Activated naive CD8-positive, alpha-beta T cell (primary cell): ENCODE results near the gene OR1C1.
"Not testable (repeated sequence)": the region's sequence is repeated elsewhere in the genome, so short reads cannot be mapped to it uniquely, and the experiment has no call there.

Experiments used
- H3K27ac Mint-ChIP-seq: one replicate; pipeline ENCODE4 v1.8.0; 2021; ENCODE audit warnings: mixed read lengths
- H3K27me3 Mint-ChIP-seq: one replicate; pipeline ENCODE4 v1.8.0; 2021; ENCODE audit warnings: mixed read lengths
- H3K36me3 Mint-ChIP-seq: one replicate; pipeline ENCODE4 v1.8.0; 2021; ENCODE audit warnings: mixed read lengths
- H3K4me1 Mint-ChIP-seq: one replicate; pipeline ENCODE4 v1.8.0; 2021; ENCODE audit warnings: low read depth, mixed read lengths
- H3K4me3 Mint-ChIP-seq: one replicate; pipeline ENCODE4 v1.8.0; 2021; ENCODE audit warnings: mild to moderate bottlenecking, mixed read lengths
- H3K9me3 Mint-ChIP-seq: one replicate; pipeline ENCODE4 v1.8.0; 2021; ENCODE audit warnings: low read depth, mixed read lengths

OR1C1 gene

GRCh38 chr1:247760456-247760855, at the start of gene OR1C1:
TSS of gene OR1C1 (minus strand) at chr1:247760556. CDS start at chr1:247758406, 2,150 bp downstream.
- Mint-ChIP-seq H3K4me3 (no peak within 1 kb of the TSS), H3K36me3 (no peaks in the 10 kb centered on the region), H3K27me3 (no peaks in the 10 kb centered on the region), H3K9me3 (peaks cover 3% of the 10 kb centered on the region), H3K27ac (no peak within 1 kb of the TSS), H3K4me1 (no peaks in the 10 kb centered on the region)

GRCh38 chr1:247797518-247797917, 37.2 kb upstream of the OR1C1 start:
- H3K4me1 Mint-ChIP-seq = no peaks in the 10 kb centered on the region
- no peaks in the 10 kb centered on the region for H3K9me3 Mint-ChIP-seq
- H3K27me3 Mint-ChIP-seq = peaks cover 3% of the 10 kb centered on the region
- no peaks in the 10 kb centered on the region for H3K36me3 Mint-ChIP-seq
- H3K4me3 Mint-ChIP-seq = no peak overlapping the region
- H3K27ac Mint-ChIP-seq = no peak overlapping the region

- Mint-ChIP-seq H3K27me3 (peaks cover 2% of the 10 kb centered on the region), H3K4me1 (no peaks in the 10 kb centered on the region), H3K36me3 (no peaks in the 10 kb centered on the region), H3K4me3 (no peak overlapping the region), H3K27ac (no peak overlapping the region), H3K9me3 (no peaks in the 10 kb centered on the region)
Observed at GRCh38 chr1:247769603-247770002, 9.2 kb upstream of the OR1C1 start.

GRCh38 chr1:247754311-247754710, 6.0 kb downstream of the OR1C1 start:
- peaks cover 19% of the 10 kb centered on the region for H3K9me3 Mint-ChIP-seq
- not testable (repeated sequence) for H3K27ac Mint-ChIP-seq, H3K36me3 Mint-ChIP-seq, H3K27me3 Mint-ChIP-seq, H3K4me3 Mint-ChIP-seq, H3K4me1 Mint-ChIP-seq

GRCh38 chr1:247749870-247750269, 10.5 kb downstream of the OR1C1 start:
- no peak overlapping the region for H3K4me3 Mint-ChIP-seq
- no peaks in the 10 kb centered on the region for H3K36me3 Mint-ChIP-seq
- peaks cover 20% of the 10 kb centered on the region for H3K9me3 Mint-ChIP-seq
- no peaks in the 10 kb centered on the region for H3K27me3 Mint-ChIP-seq
- H3K4me1 Mint-ChIP-seq = no peaks in the 10 kb centered on the region
- H3K27ac Mint-ChIP-seq = no peak overlapping the region

- no peaks in the 10 kb centered on the region for H3K4me1 Mint-ChIP-seq
- peaks cover 20% of the 10 kb centered on the region for H3K9me3 Mint-ChIP-seq
- H3K27ac Mint-ChIP-seq = no peak within 1 kb of the TSS
- no peaks in the 10 kb centered on the region for H3K27me3 Mint-ChIP-seq
- H3K36me3 Mint-ChIP-seq = no peaks in the 10 kb centered on the region
- H3K4me3 Mint-ChIP-seq = no peak within 1 kb of the TSS
Observed at GRCh38 chr1:247748041-247748440, 12.3 kb downstream of the OR1C1 start, which contains the start of gene OR14A2. TSS of gene OR14A2 (minus strand) at chr1:247748141.

GRCh38 chr1:247747616-247748015, 12.7 kb downstream of the OR1C1 start:
- Mint-ChIP-seq H3K27me3 (no peaks in the 10 kb centered on the region), H3K4me1 (no peaks in the 10 kb centered on the region), H3K9me3 (peaks cover 20% of the 10 kb centered on the region)

GRCh38 chr1:247746391-247746935, 13.9 kb downstream of the OR1C1 start:
- Mint-ChIP-seq H3K36me3 (no peaks in the 10 kb centered on the region), H3K9me3 (peaks cover 10% of the 10 kb centered on the region), H3K27me3 (no peaks in the 10 kb centered on the region), H3K27ac (no peak overlapping the region), H3K4me1 (no peaks in the 10 kb centered on the region), H3K4me3 (no peak overlapping the region)

More at GRCh38 chr1:247747616-247748015, 12.7 kb downstream of the OR1C1 start:
- no peak overlapping the region for H3K27ac Mint-ChIP-seq
- H3K36me3 Mint-ChIP-seq = no peaks in the 10 kb centered on the region
- H3K4me3 Mint-ChIP-seq = no peak overlapping the region

- not testable (repeated sequence) for H3K27ac Mint-ChIP-seq, H3K27me3 Mint-ChIP-seq, H3K9me3 Mint-ChIP-seq, H3K4me1 Mint-ChIP-seq, H3K4me3 Mint-ChIP-seq, H3K36me3 Mint-ChIP-seq
Observed at GRCh38 chr1:247742215-247742760, 18.1 kb downstream of the OR1C1 start.

- Mint-ChIP-seq H3K27me3 (no peaks in the 10 kb centered on the region), H3K4me1 (no peaks in the 10 kb centered on the region), H3K36me3 (no peaks in the 10 kb centered on the region), H3K4me3 (no peak overlapping the region), H3K9me3 (no peaks in the 10 kb centered on the region), H3K27ac (no peak overlapping the region)
Observed at GRCh38 chr1:247741756-247742155, 18.6 kb downstream of the OR1C1 start.

GRCh38 chr1:247740721-247741120, 19.6 kb downstream of the OR1C1 start:
- H3K27ac Mint-ChIP-seq = no peak overlapping the region
- H3K27me3 Mint-ChIP-seq = no peaks in the 10 kb centered on the region
- no peaks in the 10 kb centered on the region for H3K9me3 Mint-ChIP-seq
- H3K36me3 Mint-ChIP-seq = no peaks in the 10 kb centered on the region
- H3K4me1 Mint-ChIP-seq = no peaks in the 10 kb centered on the region
- no peak overlapping the region for H3K4me3 Mint-ChIP-seq

- Mint-ChIP-seq H3K27ac (no peak within 1 kb of the TSS), H3K4me3 (no peak within 1 kb of the TSS), H3K36me3 (no peaks in the 10 kb centered on the region), H3K4me1 (no peaks in the 10 kb centered on the region), H3K27me3 (no peaks in the 10 kb centered on the region), H3K9me3 (no peaks in the 10 kb centered on the region)
Observed at GRCh38 chr1:247738315-247738714, 22.0 kb downstream of the OR1C1 start, which contains the start of gene OR14K1. TSS of gene OR14K1 (plus strand) at chr1:247738615. CDS start at chr1:247738615, 0 bp downstream.

GRCh38 chr1:247721222-247721621, 39.1 kb downstream of the OR1C1 start:
- Mint-ChIP-seq H3K36me3 (no peaks in the 10 kb centered on the region), H3K27ac (no peak overlapping the region), H3K27me3 (peaks cover 6% of the 10 kb centered on the region), H3K4me3 (no peak overlapping the region), H3K9me3 (peaks cover 8% of the 10 kb centered on the region), H3K4me1 (no peaks in the 10 kb centered on the region)

- peaks cover 4% of the 10 kb centered on the region for H3K27me3 Mint-ChIP-seq
- H3K36me3 Mint-ChIP-seq = no peaks in the 10 kb centered on the region
- no peak within 1 kb of the TSS for H3K27ac Mint-ChIP-seq
- H3K4me3 Mint-ChIP-seq = no peak within 1 kb of the TSS
- H3K4me1 Mint-ChIP-seq = no peaks in the 10 kb centered on the region
- peaks cover 3% of the 10 kb centered on the region for H3K9me3 Mint-ChIP-seq
Observed at GRCh38 chr1:247716546-247716945, 43.8 kb downstream of the OR1C1 start, which contains the start of gene OR6F1. TSS of gene OR6F1 (minus strand) at chr1:247716646. CDS start at chr1:247712755, 3,891 bp downstream.

GRCh38 chr1:247713753-247714152, 46.6 kb downstream of the OR1C1 start:
- no peak overlapping the region for H3K27ac Mint-ChIP-seq
- no peaks in the 10 kb centered on the region for H3K9me3 Mint-ChIP-seq
- H3K4me3 Mint-ChIP-seq = no peak overlapping the region
- peaks cover 4% of the 10 kb centered on the region for H3K27me3 Mint-ChIP-seq
- H3K36me3 Mint-ChIP-seq = no peaks in the 10 kb centered on the region
- H3K4me1 Mint-ChIP-seq = no peaks in the 10 kb centered on the region

- H3K27me3 Mint-ChIP-seq, H3K36me3 Mint-ChIP-seq, H3K4me3 Mint-ChIP-seq, H3K27ac Mint-ChIP-seq, H3K4me1 Mint-ChIP-seq, H3K9me3 Mint-ChIP-seq: not testable (repeated sequence)
Observed at GRCh38 chr1:247710681-247711080, 49.7 kb downstream of the OR1C1 start.
